ENCODE data around the gene MRO.

MRO gene

DNA sequence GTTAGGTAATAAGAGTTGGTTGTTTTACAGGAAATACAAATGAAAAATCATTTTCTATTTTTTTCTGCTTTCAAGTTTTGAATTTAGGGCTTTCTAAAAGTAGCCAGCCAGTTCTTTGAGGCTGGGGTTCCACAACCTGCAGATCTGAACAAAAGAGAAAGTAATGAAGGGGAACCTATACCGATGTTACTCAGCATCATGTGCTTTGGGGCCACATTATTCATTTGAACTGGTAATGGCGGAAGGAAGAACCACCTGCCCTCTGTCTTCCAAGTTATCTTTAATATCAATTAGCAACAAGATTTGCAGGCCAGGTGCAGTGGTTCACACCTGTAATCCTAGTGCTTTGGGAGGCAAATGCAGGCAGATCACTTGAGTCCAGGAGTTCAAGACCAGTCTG, 12.9 kb upstream of the MRO start:
- no peak for DNase-seq

- no peak for DNase-seq
Measured at GRCh38 chr18:50830544-50830943, 10.7 kb upstream of the MRO start.

DNA sequence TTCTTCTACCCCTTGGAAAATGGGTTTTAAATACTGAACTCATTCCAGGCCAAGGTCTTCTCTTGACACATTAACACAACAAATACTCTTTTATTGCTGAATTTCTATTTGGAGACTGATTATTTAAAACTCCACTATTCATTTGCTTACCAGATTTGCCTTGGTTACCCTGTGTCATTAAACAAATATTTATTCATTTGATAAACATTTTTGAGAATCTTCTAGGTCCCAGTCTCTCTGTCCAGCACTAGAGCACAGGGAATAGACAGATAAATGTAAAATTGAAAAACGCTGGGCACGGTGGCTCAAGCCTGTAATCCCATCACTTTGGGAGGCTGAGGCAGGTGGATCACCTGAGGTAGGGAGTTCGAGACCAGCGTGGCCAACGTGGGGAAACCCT, 9.8 kb upstream of the MRO start:
- no peak for DNase-seq

DNA sequence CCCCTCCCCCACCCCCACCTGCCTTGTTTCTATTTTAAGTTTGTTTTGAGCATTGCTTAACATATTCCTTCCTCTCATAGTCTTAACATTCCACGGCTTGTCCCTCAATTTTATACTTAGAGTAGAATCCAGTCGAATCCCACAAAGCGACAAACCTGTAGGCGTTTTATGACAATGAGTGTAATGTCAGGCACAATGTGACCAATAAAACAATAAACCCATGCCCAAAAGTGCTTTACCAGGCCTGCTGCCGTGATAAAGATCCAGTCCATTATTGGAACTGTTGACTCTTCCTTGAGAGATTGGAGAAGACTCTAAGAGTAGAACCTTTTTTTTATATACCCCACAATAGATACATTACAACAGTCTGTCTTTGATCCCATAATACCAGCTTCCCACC, 6.2 kb upstream of the MRO start:
- no peak for DNase-seq

DNA sequence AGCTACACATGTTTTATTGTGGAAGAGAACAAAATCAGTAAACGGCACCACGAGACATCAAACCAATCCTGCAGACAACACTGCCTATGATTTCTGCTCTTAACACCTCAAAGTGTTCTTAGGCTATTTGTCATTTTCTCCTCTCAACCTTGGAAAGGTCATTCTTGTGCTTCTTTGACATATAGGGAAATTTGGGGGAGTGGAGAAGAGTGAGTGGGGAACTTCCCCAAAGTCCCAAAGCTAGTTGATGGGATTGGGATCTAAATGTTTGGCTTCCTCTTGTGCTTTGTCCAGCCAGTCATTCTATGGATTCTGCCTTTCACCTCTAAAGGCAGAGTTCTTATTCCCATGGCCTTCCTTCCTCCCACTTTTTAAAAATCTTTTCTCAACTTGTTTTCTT, 5.8 kb upstream of the MRO start:
- DNase-seq = no peak

GRCh38 chr18:50822756-50823155, 2.9 kb upstream of the MRO start:
- no peak for DNase-seq

- no peak for DNase-seq
Measured at GRCh38 chr18:50820901-50821520, 1.2 kb upstream of the MRO start.

GRCh38 chr18:50819027-50819727, 639 bp downstream of the MRO start:
- DNase-seq = no peak

GRCh38 chr18:50816419-50817166, 3.2 kb downstream of the MRO start:
- no peak for DNase-seq

GRCh38 chr18:50814395-50814794, 5.4 kb downstream of the MRO start:
- no peak for DNase-seq

DNA sequence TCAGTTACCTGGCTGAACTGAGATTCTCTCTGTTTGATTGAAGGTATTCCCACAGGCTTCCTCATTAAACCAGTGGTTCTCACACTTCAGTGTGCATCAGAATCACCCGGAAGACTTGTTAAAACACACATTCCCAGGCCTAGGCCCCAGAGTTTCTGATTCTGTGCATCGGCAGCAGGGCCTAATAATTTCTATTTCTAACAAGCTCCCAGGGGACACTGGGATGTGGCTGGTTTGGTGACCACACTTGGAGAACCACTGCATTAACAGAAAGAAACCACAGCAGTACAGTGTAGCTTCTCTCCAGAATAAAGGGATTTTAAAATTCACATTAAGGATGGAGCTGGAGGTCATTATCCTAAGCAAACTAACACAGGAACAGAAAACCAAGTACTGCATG, 6.5 kb downstream of the MRO start:
- DNase-seq = no peak

DNA sequence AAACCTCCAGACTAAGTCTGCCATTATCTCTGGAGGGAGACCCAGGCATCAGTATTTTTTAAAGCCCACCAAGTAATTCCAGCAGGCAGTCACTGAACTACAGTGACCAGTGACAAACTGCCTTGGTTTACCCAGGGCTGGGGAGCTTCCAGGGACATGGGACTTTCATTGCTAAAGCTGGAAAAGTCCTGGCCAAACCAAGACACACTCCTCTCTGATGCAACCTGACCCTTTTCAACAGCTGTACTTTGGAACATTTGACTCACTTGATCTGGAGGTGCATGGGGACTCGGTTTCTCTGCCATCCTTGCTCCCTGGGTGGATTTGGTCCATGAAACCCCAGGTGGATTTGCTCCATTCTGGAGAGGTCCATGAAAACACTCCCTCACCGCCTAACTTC, 7.0 kb downstream of the MRO start:
- no peak for DNase-seq

DNA sequence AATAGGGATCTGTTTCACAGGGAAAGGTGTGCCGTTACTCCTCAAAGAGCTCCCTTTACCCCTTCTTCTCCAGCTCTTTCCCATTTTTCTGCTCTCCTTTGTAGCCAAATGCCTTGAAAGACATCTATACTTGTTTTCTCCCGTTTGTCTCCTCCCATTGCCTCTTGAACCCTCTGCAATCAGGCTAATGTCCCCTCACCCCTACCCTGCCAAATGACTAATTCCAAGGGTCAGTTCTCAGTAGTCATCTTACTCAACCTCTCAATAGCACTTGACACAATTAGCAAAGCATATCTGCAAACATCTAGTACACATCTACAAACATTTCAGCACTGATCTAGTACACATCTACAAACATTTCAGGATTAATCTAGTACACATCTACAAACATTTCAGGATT, 12.6 kb downstream of the MRO start:
- no peak for DNase-seq

- DNase-seq = no peak
Measured at GRCh38 chr18:50806208-50806616, 13.6 kb downstream of the MRO start.

DNA sequence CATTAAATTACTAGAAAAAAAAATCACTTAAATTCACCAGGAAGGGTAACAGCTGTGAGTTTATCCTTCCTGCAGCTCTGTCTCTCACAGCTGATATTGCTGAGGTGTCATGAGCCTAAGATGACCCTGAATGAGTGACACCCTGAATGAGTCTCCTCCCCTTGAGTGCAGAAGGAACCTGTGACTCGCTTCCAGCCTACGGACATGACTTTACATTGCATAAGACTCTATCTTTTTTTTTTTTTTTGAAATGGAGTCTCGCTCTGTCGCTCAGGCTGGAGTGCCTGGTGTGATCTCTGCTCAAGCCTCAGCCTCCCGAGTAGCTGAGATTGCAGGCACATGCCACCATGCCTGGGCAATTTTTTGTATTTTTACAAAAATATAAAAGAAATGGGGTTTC, 14.1 kb downstream of the MRO start:
- peak; percentile 13 for DNase-seq

GRCh38 chr18:50803592-50803991, 16.2 kb downstream of the MRO start:
- no peak for DNase-seq

DNA sequence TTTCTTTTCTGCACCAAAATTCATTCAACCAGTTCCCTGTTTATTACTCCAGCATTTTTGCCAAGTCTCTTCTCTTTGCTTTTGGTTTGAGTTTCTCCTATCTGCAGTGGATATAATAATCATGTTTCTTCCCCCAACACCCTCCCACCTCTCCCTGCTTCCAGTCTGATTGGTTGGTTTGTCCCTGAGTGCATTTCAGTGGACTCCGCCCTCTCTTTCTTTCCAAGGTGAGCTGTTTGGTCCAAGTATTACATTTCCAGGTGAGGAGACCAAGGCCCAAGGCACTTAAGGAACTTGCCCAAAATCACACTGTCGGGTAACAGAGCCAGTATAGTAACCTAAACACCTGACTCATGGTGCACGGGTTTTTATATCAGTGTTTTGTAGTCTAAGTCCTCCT, 17.7 kb downstream of the MRO start:
- DNase-seq = no peak

DNA sequence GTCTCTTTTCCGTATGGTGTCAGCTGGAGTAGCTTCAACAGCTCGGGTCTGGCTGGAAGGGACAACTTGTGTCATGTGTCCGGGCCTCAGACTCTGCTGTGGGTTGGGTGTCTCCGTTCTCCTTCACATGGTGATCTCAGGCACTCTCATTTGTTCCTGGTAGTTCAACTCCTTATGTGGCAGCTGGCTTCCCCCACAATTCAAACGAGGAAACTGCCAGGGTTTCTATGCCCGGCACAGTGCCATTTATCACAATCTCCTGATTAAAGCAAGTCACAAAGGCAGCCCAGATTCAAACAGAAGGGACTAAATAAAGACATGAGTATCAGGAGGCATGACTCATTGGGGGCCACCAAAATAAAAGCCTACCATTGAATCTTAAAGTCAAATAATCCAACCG, 22.7 kb downstream of the MRO start:
- no peak for DNase-seq

GRCh38 chr18:50796495-50796894, 23.3 kb downstream of the MRO start:
- DNase-seq = no peak

DNA sequence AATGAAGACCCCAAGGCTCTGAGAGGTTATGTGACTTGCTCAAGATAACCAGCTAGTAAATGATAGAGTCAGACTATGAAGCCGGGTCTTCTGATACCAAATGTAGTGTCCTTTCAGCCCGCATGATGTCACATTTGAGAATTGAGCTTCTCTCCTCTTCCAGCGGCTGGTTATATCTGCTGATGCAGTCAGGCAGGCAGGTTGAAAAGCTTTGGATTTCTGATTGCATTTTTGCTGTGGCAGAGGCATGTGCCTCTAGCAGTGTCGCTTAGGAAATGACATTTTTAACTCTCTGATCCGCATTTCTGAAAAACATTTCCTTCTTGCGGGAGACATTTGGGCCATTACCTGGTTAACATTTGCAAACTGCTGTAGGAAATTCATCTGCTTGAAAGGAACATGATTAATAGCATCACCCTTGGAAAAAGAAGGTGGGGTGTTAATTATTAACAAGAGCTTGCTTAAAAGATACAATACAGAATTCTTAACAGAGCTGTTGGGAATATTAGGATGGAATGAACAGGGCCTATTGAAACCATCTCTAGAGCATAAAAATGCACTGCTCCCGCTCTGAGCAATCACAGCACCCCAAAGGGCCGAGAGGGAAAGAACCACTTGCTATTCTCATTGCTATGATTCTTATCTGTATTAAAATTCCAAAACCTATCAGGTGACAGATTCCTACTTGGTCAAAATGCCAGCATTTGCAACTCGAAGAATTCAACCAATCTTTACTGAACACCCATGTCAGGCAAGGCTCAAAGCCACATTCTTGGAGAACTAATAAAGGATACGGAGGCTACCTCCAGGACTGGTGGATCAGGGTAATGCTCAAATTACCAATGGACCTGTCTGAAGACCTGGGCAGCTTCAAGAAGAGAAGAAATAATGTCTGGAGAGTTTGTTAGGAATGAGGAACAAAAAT, 25.9 kb downstream of the MRO start:
- no peak for DNase-seq

GRCh38 chr18:50792885-50793284, 26.9 kb downstream of the MRO start:
- DNase-seq = no peak

DNA sequence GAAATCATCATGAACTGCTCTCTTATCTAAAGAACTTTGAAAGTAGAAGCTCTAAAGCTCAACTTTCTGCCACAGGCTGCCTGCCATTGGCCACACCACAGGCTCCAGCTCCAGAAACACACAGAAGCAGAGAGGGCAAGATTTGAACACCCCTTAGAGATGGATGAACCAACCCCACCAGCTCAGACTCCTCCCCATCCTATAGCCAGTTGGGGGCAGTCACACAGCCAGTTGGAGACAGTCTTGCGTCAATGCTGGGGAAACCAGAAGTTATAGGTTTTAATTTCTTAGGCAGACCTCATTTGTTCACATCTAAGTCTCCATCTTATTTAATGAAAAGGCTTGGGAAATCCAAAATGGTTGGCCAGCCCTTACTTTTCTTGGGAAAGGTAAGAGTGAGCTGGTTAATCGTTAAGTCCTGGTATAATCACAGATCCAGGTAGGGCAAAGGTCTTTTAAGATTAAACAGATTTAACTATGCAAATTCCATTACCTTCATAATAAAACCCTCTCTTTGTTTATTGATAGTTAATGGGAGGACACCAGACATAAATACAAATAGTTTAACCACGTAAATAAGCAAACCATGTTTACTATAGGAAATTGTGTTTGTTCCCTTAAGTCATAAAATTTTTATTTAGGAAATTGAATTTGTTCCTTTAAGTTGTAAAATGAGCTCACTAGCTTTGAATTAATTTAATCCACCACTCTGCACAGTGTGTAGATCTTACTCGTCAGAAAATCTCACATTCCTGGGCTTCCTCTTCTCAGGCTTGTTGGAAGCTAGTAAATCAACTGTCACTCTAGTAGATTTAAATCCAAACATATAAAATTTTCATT, 28.0 kb downstream of the MRO start:
- DNase-seq = no peak

All from stimulated activated CD4-positive, alpha-beta T cell treated with anti-CD3 and anti-CD28 coated beads, Interleukin-4, amount 100 ng/mL, for 1 hour (primary cell).